Natural killer cell (primary cell): Measurements from ENCODE around the gene PID1. TPM values are rescaled to one million over a fixed set of nuclear protein-coding genes. Genes with fewer than 3 reads are reported as not detected.

Source experiments
- ATAC-seq, 3 donors: fragments of 150-1000 bp in 2 of 3; fragments of 200-7000 bp in 1 of 3; cut with Tn5 transposase; 1 replicate in 1 of 3; 2 replicates in 2 of 3; pipeline ENCODE4 v1.10.0; 2021; ENCODE audit warnings: mild to moderate bottlenecking in 2 of 3, moderate library complexity in 2 of 3
- DNase-seq, 2 donors: peaks; one replicate each; pipeline versions ENCODE4 v3.0.0 to v3.0.0-alpha.2; 2013 to 2021; ENCODE audit warnings: mixed read lengths in 1 of 2
- H3K27ac ChIP-seq: one replicate; pipeline ENCODE4 v1.5.1; 2013; ENCODE audit warnings: mild to moderate bottlenecking, low read length
- H3K27me3 ChIP-seq: one replicate; pipeline ENCODE4 v1.6.1; 2013; ENCODE audit warnings: low read length; ENCODE audit not compliant: control insufficient read depth, insufficient read depth
- H3K36me3 ChIP-seq: one replicate; pipeline ENCODE4 v1.6.1; 2013; ENCODE audit warnings: low read length; ENCODE audit not compliant: control insufficient read depth, insufficient read depth
- H3K4me1 ChIP-seq: one replicate; pipeline ENCODE4 v1.6.1; 2013; ENCODE audit warnings: low read length; ENCODE audit not compliant: control insufficient read depth, insufficient read depth
- H3K4me3 ChIP-seq: one replicate; pipeline ENCODE4 v1.5.1; 2013; ENCODE audit warnings: low read length
- H3K9me3 ChIP-seq: one replicate; pipeline ENCODE4 v1.6.1; 2013; ENCODE audit warnings: low read length; ENCODE audit not compliant: control insufficient read depth, insufficient read depth
- H3K27ac Mint-ChIP-seq, 2 donors: one replicate each; pipeline ENCODE4 v1.8.0; 2022; ENCODE audit warnings: mild to moderate bottlenecking in 2 of 2, mixed read lengths in 2 of 2, moderate library complexity in 1 of 2
- H3K27me3 Mint-ChIP-seq, 2 donors: one replicate each; pipeline ENCODE4 v1.8.0; 2022; ENCODE audit warnings: low read depth in 2 of 2, mixed read lengths in 2 of 2
- H3K36me3 Mint-ChIP-seq: one replicate; pipeline ENCODE4 v1.8.0; 2022; ENCODE audit warnings: mixed read lengths
- H3K4me1 Mint-ChIP-seq, 2 donors: one replicate each; pipeline ENCODE4 v1.8.0; 2022; ENCODE audit warnings: mixed read lengths in 2 of 2
- H3K4me3 Mint-ChIP-seq: one replicate; pipeline ENCODE4 v1.8.0; 2022; ENCODE audit warnings: mild to moderate bottlenecking, moderate library complexity, mixed read lengths
- H3K9me3 Mint-ChIP-seq, 2 donors: one replicate each; pipeline ENCODE4 v1.8.0; 2022; ENCODE audit warnings: mixed read lengths in 2 of 2
- CTCF ChIP-seq: fragments of 200-600 bp; IDR thresholded peaks from one replicate; pipeline ENCODE4 v1.8.0; 2022; ENCODE audit warnings: antibody characterized with exemption
- WGBS: methylation state at CpG from one replicate; pipeline ENCODE4 v1.1.7; 2013; ENCODE audit warnings: missing lambda C conversion rate; ENCODE audit not compliant: insufficient coverage; 5-methylcytosine and 5-hydroxymethylcytosine counted together
- intact Hi-C: fragments of 100-400 bp; cut with micrococcal nuclease; formaldehyde crosslinking; loops from one replicate; pipeline ENCODE4 v1.14.2; 2022
- total RNA-seq, 4 donors: library from RNA; stranded (reverse); fragments of 120-200 nt in 1 of 4; gene quantifications; one replicate each; pipeline versions ENCODE4 v1.2.3 to v1.2.4, GENCODE V29; 2013 to 2022

PID1 gene
- total RNA-seq, 3 donors from 2014 or later (not counting 1 experiment from before 2014, with no cell fraction given), result 0.56 to 3.0 (median 1.0) TPM

GRCh38 chr2:229064749-229065148 lies 206.3 kb downstream of the PID1 start:
- WGBS, result 85% methylated on average over 3 of the region's 3 CpGs
- intact Hi-C loops, result no loop called here

GRCh38 chr2:229060147-229060546 lies 210.9 kb downstream of the PID1 start:
- DNase-seq, result no peak
- no peak overlapping the region for H3K4me3 ChIP-seq
- H3K27ac ChIP-seq, result no peak overlapping the region
- no peaks in the 10 kb centered on the region for H3K4me1 Mint-ChIP-seq
- peaks cover 8% of the 10 kb centered on the region for H3K36me3 Mint-ChIP-seq
- no peak for TF ChIP-seq CTCF
- peaks cover 10 to 21% of the 10 kb centered on the region in 2 donors for H3K9me3 Mint-ChIP-seq
- no peak overlapping the region for H3K27ac Mint-ChIP-seq
- H3K4me1 ChIP-seq, result no peaks in the 10 kb centered on the region
- H3K9me3 ChIP-seq, result no peaks in the 10 kb centered on the region
- H3K27me3 ChIP-seq, result no peaks in the 10 kb centered on the region
- intact Hi-C loops, result no loop called here
- H3K27me3 Mint-ChIP-seq, result no peaks in the 10 kb centered on the region
- no peaks in the 10 kb centered on the region for H3K36me3 ChIP-seq
- no peak overlapping the region for H3K4me3 Mint-ChIP-seq
- no peak for ATAC-seq

More at GRCh38 chr2:229064749-229065148, 206.3 kb downstream of the PID1 start:
- H3K27ac Mint-ChIP-seq, result no peak overlapping the region
- ATAC-seq, result no peak
- Histone ChIP-seq H3K9me3 (peaks cover 6% of the 10 kb centered on the region), H3K4me3 (no peak overlapping the region), H3K27me3 (no peaks in the 10 kb centered on the region), H3K4me1 (no peaks in the 10 kb centered on the region), H3K36me3 (no peaks in the 10 kb centered on the region), H3K27ac (no peak overlapping the region)
- H3K4me3 Mint-ChIP-seq, result no peak overlapping the region
- DNase-seq, result no peak
- no peaks in the 10 kb centered on the region for H3K27me3 Mint-ChIP-seq
- H3K36me3 Mint-ChIP-seq, result peaks cover 8% of the 10 kb centered on the region
- no peak for TF ChIP-seq CTCF
- no peaks in the 10 kb centered on the region for H3K4me1 Mint-ChIP-seq
- H3K9me3 Mint-ChIP-seq, result peaks cover 12 to 29% of the 10 kb centered on the region in 2 donors

GRCh38 chr2:229059331-229060033 lies 211.6 kb downstream of the PID1 start:
- 100% methylated on average over 1 of the region's 3 CpGs for WGBS
- no peak overlapping the region for H3K4me3 ChIP-seq

More at GRCh38 chr2:229059331-229060033, 211.6 kb downstream of the PID1 start:
- no peak for TF ChIP-seq CTCF
- H3K27me3 Mint-ChIP-seq, result no peaks in the 10 kb centered on the region
- peaks cover 10 to 21% of the 10 kb centered on the region in 2 donors for H3K9me3 Mint-ChIP-seq
- Histone ChIP-seq H3K27me3 (no peaks in the 10 kb centered on the region), H3K9me3 (no peaks in the 10 kb centered on the region), H3K27ac (no peak overlapping the region), H3K36me3 (no peaks in the 10 kb centered on the region), H3K4me1 (no peaks in the 10 kb centered on the region)
- H3K4me1 Mint-ChIP-seq, result no peaks in the 10 kb centered on the region
- H3K4me3 Mint-ChIP-seq, result no peak overlapping the region
- H3K27ac Mint-ChIP-seq, result no peak overlapping the region
- ATAC-seq (no peak), DNase-seq (no peak)
- H3K36me3 Mint-ChIP-seq, result peaks cover 8% of the 10 kb centered on the region
- intact Hi-C loops, result no loop called here
